ENCODE data around the gene PNLIPRP1.

The PNLIPRP1 gene

GRCh38 chr10:116599991-116600390 is 9.2 kb downstream of the PNLIPRP1 start:
- TF ChIP-seq POLR2A (IDR thresholded peaks at IDR 0.05; ENCODE audit: extremely low read depth, insufficient read length), result no peak
- TF ChIP-seq MAX (IDR thresholded peaks at IDR 0.05; ENCODE audit: low read depth, low read length), result no peak
- TF ChIP-seq CTCF (IDR thresholded peaks at IDR 0.05; ENCODE audit: low read depth, low read length), result no peak
- no peak for TF ChIP-seq MYC (IDR thresholded peaks at IDR 0.05; ENCODE audit: low read depth, low read length)
- no peak for DNase-seq (ENCODE audit: low read depth)
- H3K4me3 ChIP-seq (ENCODE audit: low read depth, low read length), result no peak overlapping the region

GRCh38 chr10:116602648-116603400 is 12.1 kb downstream of the PNLIPRP1 start:
- no peak overlapping the region for H3K4me3 ChIP-seq (ENCODE audit: low read depth, low read length)
- no peak for DNase-seq (ENCODE audit: low read depth)
- TF ChIP-seq POLR2A (IDR thresholded peaks at IDR 0.05; ENCODE audit: extremely low read depth, insufficient read length) (no peak), CTCF (IDR thresholded peaks at IDR 0.05; ENCODE audit: low read depth, low read length) (no peak), MAX (IDR thresholded peaks at IDR 0.05; ENCODE audit: low read depth, low read length) (no peak), MYC (IDR thresholded peaks at IDR 0.05; ENCODE audit: low read depth, low read length) (no peak)

- DNase-seq (ENCODE audit: low read depth), result no peak
- TF ChIP-seq MYC (IDR thresholded peaks at IDR 0.05; ENCODE audit: low read depth, low read length), result no peak
- no peak for TF ChIP-seq MAX (IDR thresholded peaks at IDR 0.05; ENCODE audit: low read depth, low read length)
- no peak for TF ChIP-seq POLR2A (IDR thresholded peaks at IDR 0.05; ENCODE audit: extremely low read depth, insufficient read length)
- no peak for TF ChIP-seq CTCF (IDR thresholded peaks at IDR 0.05; ENCODE audit: low read depth, low read length)
- H3K4me3 ChIP-seq (ENCODE audit: low read depth, low read length), result no peak overlapping the region
Measured at GRCh38 chr10:116606061-116606483, 15.3 kb downstream of the PNLIPRP1 start.

GRCh38 chr10:116607336-116607735 is 16.6 kb downstream of the PNLIPRP1 start:
- TF ChIP-seq POLR2A (IDR thresholded peaks at IDR 0.05; ENCODE audit: extremely low read depth, insufficient read length) (no peak), MYC (IDR thresholded peaks at IDR 0.05; ENCODE audit: low read depth, low read length) (no peak), CTCF (IDR thresholded peaks at IDR 0.05; ENCODE audit: low read depth, low read length) (no peak), MAX (IDR thresholded peaks at IDR 0.05; ENCODE audit: low read depth, low read length) (no peak)
- DNase-seq (ENCODE audit: low read depth), result no peak
- H3K4me3 ChIP-seq (ENCODE audit: low read depth, low read length), result no peak overlapping the region

GRCh38 chr10:116608686-116609594 is 18.2 kb downstream of the PNLIPRP1 start:
- no peak for DNase-seq (ENCODE audit: low read depth)
- no peak overlapping the region for H3K4me3 ChIP-seq (ENCODE audit: low read depth, low read length)
- TF ChIP-seq MAX (IDR thresholded peaks at IDR 0.05; ENCODE audit: low read depth, low read length), result no peak
- no peak for TF ChIP-seq POLR2A (IDR thresholded peaks at IDR 0.05; ENCODE audit: extremely low read depth, insufficient read length)
- no peak for TF ChIP-seq MYC (IDR thresholded peaks at IDR 0.05; ENCODE audit: low read depth, low read length)
- TF ChIP-seq CTCF (IDR thresholded peaks at IDR 0.05; ENCODE audit: low read depth, low read length), result no peak

Data from NB4 (cell line).